Ovary (tissue), 9 donors: ENCODE measurements around the gene TIMM22. TPM values are rescaled to one million over a fixed set of nuclear protein-coding genes. Genes with fewer than 3 reads are reported as not detected.

Experiments
- DNase-seq, 5 donors: peaks; one replicate each; pipeline ENCODE4 v3.0.0-alpha.2; 2019 to 2020
- H3K27ac ChIP-seq, 2 donors: fragments of 200-600 bp; one replicate each; pipeline versions ENCODE4 v1.5.1 to v1.8.0; 2019 to 2022
- H3K27me3 ChIP-seq: fragments of 200-600 bp; one replicate; pipeline ENCODE4 v1.8.0; 2022
- H3K36me3 ChIP-seq: fragments of 200-600 bp; sonication (generic); one replicate; pipeline ENCODE4 v1.5.1; 2019
- H3K4me1 ChIP-seq: one replicate; pipeline ENCODE4 v1.8.1; 2013; ENCODE audit warnings: mild to moderate bottlenecking, moderate library complexity; ENCODE audit not compliant: insufficient read depth
- H3K4me3 ChIP-seq: fragments of 200-600 bp; sonication (generic); one replicate; pipeline ENCODE4 v1.5.1; 2017
- H3K9me3 ChIP-seq, 2 donors: fragments of 200-600 bp in 1 of 2; sonication (generic) in 1 of 2; one replicate each; pipeline versions ENCODE4 v1.5.1 to v1.8.1; 2013 to 2019; ENCODE audit warnings: mild to moderate bottlenecking in 1 of 2, moderate library complexity in 1 of 2
- EP300 ChIP-seq: sonication (generic); formaldehyde crosslinking; IDR thresholded peaks from one replicate; pipeline ENCODE4 v1.6.1; 2017; ENCODE audit warnings: antibody characterized with exemption
- POLR2A ChIP-seq: fragments of 450-650 bp; IDR thresholded peaks from one replicate; pipeline ENCODE4 v1.6.1; 2017; ENCODE audit warnings: antibody characterized with exemption, mild to moderate bottlenecking, moderate library complexity
- WGBS, 3 donors: extraction: QIAGEN DNeasy Blood & Tissue Kit in 1 of 3; methylation state at CpG; one replicate each; pipeline versions ENCODE4 v1.1.5 to v1.1.7; 2013 to 2017; 5-methylcytosine and 5-hydroxymethylcytosine counted together
- intact Hi-C, 4 donors: fragments of 100-400 bp; cut with DNase I; formaldehyde crosslinking; loops; one replicate each; pipeline versions ENCODE4 v1.11.0 to v1.15.1; 2022 to 2023
- polyA plus RNA-seq, 2 donors: library from polyadenylated mRNA; stranded (reverse); fragments of 200-250 nt in 1 of 2; fragments of 350-450 nt in 1 of 2; fragmentation: Illumina TruSeq in 1 of 2; extraction: RNeasy Lipid Tissue Mini Kit (QIAGEN cat#74804) in 1 of 2; gene quantifications; one replicate each; pipeline ENCODE4 v1.2.3, GENCODE V29; 2013 to 2014
- total RNA-seq, 7 donors: library from RNA; depleted of rRNA in 2 of 7; stranded (reverse); fragments of >200 nt in 2 of 7; fragmentation: NEBNext Ultra II Directional in 3 of 7; extraction: Animal tissue kit (Norgen Biotek cat#: 25700) in 3 of 7; gene quantifications; one replicate each; pipeline versions ENCODE4 v1.1.0 to v1.2.4, GENCODE V29; 2016 to 2023
- TF ChIP-seq, protein P1 (sequence below), 3 donors: fragments of 450-650 bp in 2 of 3; fragments of 200-600 bp in 1 of 3; IDR thresholded peaks; one replicate each; pipeline versions ENCODE4 v1.5.1 to v1.8.0; 2016 to 2022; ENCODE audit warnings: antibody characterized with exemption in 3 of 3, mild to moderate bottlenecking in 1 of 3
- donor health status: DM: no; HTN: no; CAD: no; lungs with moderate emphysema.
- donor health status: DM: no; HTN: no; CAD: no.
- donor health status: Bipolar disorder and iron deficiency.
- donor health status: DM: yes; HTN: yes; CAD: no.
- donor health status: DM: no; HTN: no; CAD: no.
- donor health status: DM: yes; HTN: yes; CAD: no.

The TIMM22 gene
- total and polyA plus RNA-seq, 9 donors, result 7.9 to 15.1 (median 11.3) TPM

DNA sequence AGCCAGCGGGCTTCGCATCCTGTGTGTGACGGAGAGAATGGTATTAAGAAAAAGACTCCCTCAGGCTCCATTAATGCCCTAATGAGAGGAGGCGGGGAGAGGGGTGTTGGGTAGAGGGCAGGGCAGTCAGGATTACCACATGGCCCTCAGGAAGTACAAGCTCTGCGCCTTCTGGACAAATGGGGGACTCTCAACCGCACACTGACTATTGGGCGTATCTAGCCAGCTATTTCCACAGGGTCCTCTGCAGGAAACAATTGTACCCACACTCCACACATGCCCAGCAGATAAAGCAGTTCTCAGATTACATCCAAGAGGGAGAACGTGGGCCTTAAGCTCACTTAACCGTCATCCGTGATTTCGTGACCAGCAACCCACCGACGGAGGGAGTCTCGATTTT lies 32.1 kb upstream of the TIMM22 start:
- no peaks in the 10 kb centered on the region for H3K9me3 ChIP-seq
- no peak overlapping the region for H3K27ac ChIP-seq

DNA sequence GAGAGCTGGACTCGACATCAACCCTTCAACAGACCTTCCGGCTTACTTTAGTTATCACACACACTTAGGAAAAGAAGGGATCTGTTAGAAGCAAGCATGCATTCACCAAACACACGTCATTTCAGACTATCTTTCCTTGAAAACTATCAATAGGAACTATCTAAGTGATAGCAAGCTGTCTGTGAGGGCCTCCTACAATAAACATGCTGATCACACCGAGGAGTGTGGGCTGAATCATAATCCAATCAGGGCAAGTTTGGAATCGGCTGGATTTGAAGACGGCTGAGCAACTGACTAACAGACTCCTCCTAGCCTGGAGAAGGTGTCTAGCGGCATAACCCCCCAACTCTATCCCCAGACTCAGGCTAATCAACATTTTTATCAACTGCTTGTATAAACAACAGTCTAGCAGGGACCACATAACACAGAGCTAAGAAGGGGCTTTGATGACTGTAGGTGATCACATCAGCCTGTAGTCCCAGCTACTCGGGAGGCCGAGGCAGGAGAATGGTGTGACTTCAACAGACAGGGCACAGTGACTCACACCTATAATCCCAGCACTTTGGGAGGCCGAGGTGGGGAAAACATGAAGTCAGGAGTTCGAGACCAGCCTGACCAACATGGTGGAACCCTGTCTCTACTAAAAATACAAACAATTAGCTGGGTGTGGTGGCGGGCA lies 31.5 kb upstream of the TIMM22 start:
- Histone ChIP-seq H3K27me3 (no peaks in the 10 kb centered on the region), H3K4me1 (peaks cover 1% of the 10 kb centered on the region), H3K4me3 (no peak overlapping the region), H3K27ac (no peak overlapping the region), H3K36me3 (no peaks in the 10 kb centered on the region), H3K9me3 (no peaks in the 10 kb centered on the region)
- DNase-seq, result no peak
- 80 to 87% (median 83%) methylated on average over 12 of the region's 12 CpGs for WGBS, 3 donors
- TF ChIP-seq POLR2A (no peak), EP300 (no peak)
- TF ChIP-seq, protein P1, sequence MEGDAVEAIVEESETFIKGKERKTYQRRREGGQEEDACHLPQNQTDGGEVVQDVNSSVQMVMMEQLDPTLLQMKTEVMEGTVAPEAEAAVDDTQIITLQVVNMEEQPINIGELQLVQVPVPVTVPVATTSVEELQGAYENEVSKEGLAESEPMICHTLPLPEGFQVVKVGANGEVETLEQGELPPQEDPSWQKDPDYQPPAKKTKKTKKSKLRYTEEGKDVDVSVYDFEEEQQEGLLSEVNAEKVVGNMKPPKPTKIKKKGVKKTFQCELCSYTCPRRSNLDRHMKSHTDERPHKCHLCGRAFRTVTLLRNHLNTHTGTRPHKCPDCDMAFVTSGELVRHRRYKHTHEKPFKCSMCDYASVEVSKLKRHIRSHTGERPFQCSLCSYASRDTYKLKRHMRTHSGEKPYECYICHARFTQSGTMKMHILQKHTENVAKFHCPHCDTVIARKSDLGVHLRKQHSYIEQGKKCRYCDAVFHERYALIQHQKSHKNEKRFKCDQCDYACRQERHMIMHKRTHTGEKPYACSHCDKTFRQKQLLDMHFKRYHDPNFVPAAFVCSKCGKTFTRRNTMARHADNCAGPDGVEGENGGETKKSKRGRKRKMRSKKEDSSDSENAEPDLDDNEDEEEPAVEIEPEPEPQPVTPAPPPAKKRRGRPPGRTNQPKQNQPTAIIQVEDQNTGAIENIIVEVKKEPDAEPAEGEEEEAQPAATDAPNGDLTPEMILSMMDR (IDR thresholded peaks at IDR 0.05), result no peak
- intact Hi-C loops, result no loop called here

More for the DNA sequence above, 32.1 kb upstream of the TIMM22 start:
- no peaks in the 10 kb centered on the region for H3K36me3 ChIP-seq
- H3K27me3 ChIP-seq, result no peaks in the 10 kb centered on the region
- intact Hi-C loops, result no loop called here
- TF ChIP-seq POLR2A (no peak), EP300 (no peak)
- TF ChIP-seq, protein P1 (IDR thresholded peaks at IDR 0.05), result no peak
- no peak for DNase-seq
- WGBS, 3 donors, result 81 to 86% (median 85%) methylated on average over 14 of the region's 14 CpGs
- peaks cover 1% of the 10 kb centered on the region for H3K4me1 ChIP-seq
- no peak overlapping the region for H3K4me3 ChIP-seq

DNA sequence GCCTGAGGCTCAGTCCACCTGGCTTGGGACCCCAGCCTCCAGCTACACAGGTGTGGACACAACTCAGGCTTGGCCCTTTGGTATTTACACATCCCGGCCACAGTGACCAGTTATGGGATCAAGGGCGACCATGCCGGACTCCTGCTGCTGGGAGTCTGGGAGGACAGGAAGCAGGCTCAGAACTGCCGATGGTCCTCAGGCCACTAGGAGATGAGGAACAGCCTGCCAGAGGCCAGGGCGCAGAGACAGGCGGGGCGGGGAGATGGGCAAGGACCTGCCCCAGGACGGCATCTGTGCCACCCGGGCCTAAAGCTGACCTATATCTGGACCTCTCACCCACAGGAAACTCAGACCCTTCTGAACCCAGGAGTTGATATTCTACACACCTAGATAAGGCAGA lies 29.8 kb upstream of the TIMM22 start:
- Histone ChIP-seq H3K4me1 (peaks cover 1% of the 10 kb centered on the region), H3K27me3 (no peaks in the 10 kb centered on the region), H3K9me3 (no peaks in the 10 kb centered on the region), H3K36me3 (no peaks in the 10 kb centered on the region), H3K4me3 (no peak overlapping the region), H3K27ac (no peak overlapping the region)
- no peak for DNase-seq
- intact Hi-C loops, result no loop called here
- WGBS, 3 donors, result 94 to 99% (median 96%) methylated on average over 8 to 9 of the region's 9 CpGs
- TF ChIP-seq POLR2A (no peak), EP300 (no peak)
- TF ChIP-seq, protein P1 (IDR thresholded peaks at IDR 0.05), result no peak

DNA sequence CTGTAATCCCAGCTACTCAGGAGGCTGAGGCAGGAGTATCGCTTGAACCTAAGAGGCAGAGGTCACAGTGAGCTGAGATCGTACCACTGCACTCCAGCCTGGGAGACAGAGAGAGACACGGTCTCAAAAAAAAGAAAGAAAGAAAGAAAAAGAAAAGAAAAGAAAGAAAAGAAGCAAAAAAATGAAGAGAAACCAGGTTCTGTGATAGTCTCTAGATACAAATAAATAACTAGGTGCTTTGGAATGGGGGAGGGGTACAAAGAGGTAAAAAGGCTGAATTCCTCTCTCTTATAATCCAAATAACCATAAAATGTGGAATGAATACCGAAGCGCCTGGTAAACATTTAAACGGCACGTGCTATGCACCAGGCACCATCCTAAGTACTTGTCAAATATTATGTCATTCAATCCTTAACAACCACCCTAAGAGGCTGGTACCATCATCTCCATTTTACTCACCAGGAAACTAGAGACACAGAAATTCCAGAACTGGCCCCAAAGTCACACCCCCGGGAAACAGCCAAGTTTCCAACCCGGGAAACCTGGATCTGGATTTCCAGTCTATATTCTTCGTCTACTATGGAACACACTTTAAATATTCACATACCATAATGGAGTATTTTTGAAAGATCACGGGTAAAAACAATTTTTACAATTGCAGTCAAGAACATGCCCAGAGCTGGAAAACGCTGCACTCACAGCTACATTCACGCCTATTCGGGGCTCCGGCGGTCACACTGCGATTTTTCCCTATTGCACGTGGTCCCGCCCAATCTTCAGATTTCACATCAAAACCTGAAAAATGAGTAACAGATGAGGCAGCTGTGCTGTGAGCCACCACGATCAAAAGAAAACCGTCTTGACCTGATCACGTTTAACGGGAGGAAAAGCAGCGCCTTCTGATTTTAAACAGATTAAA lies 27.9 kb upstream of the TIMM22 start:
- WGBS, 3 donors, result 76 to 84% (median 81%) methylated on average over 24 of the region's 24 CpGs
- TF ChIP-seq EP300, result no peak
- no peak for TF ChIP-seq POLR2A
- TF ChIP-seq, protein P1 (IDR thresholded peaks at IDR 0.05), result no peak
- Histone ChIP-seq H3K36me3 (no peaks in the 10 kb centered on the region), H3K4me3 (peak overlapping the region; percentile 26), H3K27ac (no peak overlapping the region), H3K4me1 (peaks cover 1% of the 10 kb centered on the region), H3K27me3 (no peaks in the 10 kb centered on the region), H3K9me3 (no peaks in the 10 kb centered on the region)
- DNase-seq, result no peak
- intact Hi-C loops, result no loop called here
